ENCODE results near the gene ARID4A.

ARID4A gene

GRCh38 chr14:58395812-58396788, 97.7 kb downstream of the ARID4A start, which contains the start of gene TOMM20L:
Gene TOMM20L, plus strand, starts transcription at chr14:58395930. Its CDS starts 28 bp downstream, at chr14:58395958.
- Histone ChIP-seq H3K9me3 (no peaks in the 10 kb centered on the region; the same call in 1 of the 2 replicates), H3K4me3 (ENCODE audit: low read depth, low read length) (peak within 1 kb of the TSS; percentile 47), H3K4me1 (no peaks in the 10 kb centered on the region), H3K36me3 (no peaks in the 10 kb centered on the region), H3K27me3 (no peaks in the 10 kb centered on the region)
- TF ChIP-seq CTCF (IDR thresholded peaks at IDR 0.05; ENCODE audit: low read depth, low read length) = peak; percentile 31; the same call in 1 of the 2 replicates
- DNase-seq = peak; percentile 81

GRCh38 chr14:58397156-58397555, 98.8 kb downstream of the ARID4A start:
- H3K4me3 ChIP-seq (ENCODE audit: low read depth, low read length) = no peak overlapping the region
- TF ChIP-seq CTCF (IDR thresholded peaks at IDR 0.05; ENCODE audit: low read depth, low read length) = no peak
- H3K36me3 ChIP-seq = no peaks in the 10 kb centered on the region
- no peaks in the 10 kb centered on the region for H3K4me1 ChIP-seq
- no peaks in the 10 kb centered on the region; the same call in 1 of the 2 replicates for H3K9me3 ChIP-seq
- DNase-seq = no peak
- no peaks in the 10 kb centered on the region for H3K27me3 ChIP-seq

GRCh38 chr14:58398495-58398894, 100.1 kb downstream of the ARID4A start:
- Histone ChIP-seq H3K9me3 (no peaks in the 10 kb centered on the region; the same call in 1 of the 2 replicates), H3K36me3 (no peaks in the 10 kb centered on the region), H3K4me3 (ENCODE audit: low read depth, low read length) (no peak overlapping the region), H3K27me3 (no peaks in the 10 kb centered on the region), H3K4me1 (no peaks in the 10 kb centered on the region)
- TF ChIP-seq CTCF (IDR thresholded peaks at IDR 0.05; ENCODE audit: low read depth, low read length) = no peak
- DNase-seq = no peak

GRCh38 chr14:58398895-58399294, 100.5 kb downstream of the ARID4A start:
- Histone ChIP-seq H3K36me3 (no peaks in the 10 kb centered on the region), H3K9me3 (no peaks in the 10 kb centered on the region; the same call in 1 of the 2 replicates), H3K27me3 (no peaks in the 10 kb centered on the region), H3K4me1 (no peaks in the 10 kb centered on the region), H3K4me3 (ENCODE audit: low read depth, low read length) (no peak overlapping the region)
- TF ChIP-seq CTCF (IDR thresholded peaks at IDR 0.05; ENCODE audit: low read depth, low read length) = no peak
- no peak for DNase-seq

GRCh38 chr14:58401587-58401986, 103.2 kb downstream of the ARID4A start:
- TF ChIP-seq CTCF (IDR thresholded peaks at IDR 0.05; ENCODE audit: low read depth, low read length) = peak; percentile 30
- Histone ChIP-seq H3K4me1 (no peaks in the 10 kb centered on the region), H3K9me3 (no peaks in the 10 kb centered on the region), H3K4me3 (ENCODE audit: low read depth, low read length) (no peak overlapping the region), H3K27me3 (no peaks in the 10 kb centered on the region), H3K36me3 (no peaks in the 10 kb centered on the region)
- DNase-seq = no peak

Data from BE2C (cell line).